GM21717 (cell line): Measurements from ENCODE around the gene TAF1.
"Not testable (repeated sequence)": the region's sequence is repeated elsewhere in the genome, so short reads cannot be mapped to it uniquely, and the experiment has no call there.

Source experiments
- ATAC-seq: cut with Tn5 transposase; IDR thresholded peaks from one replicate; pipeline ENCODE4 v1.9.1; 2021; ENCODE audit warnings: mild to moderate bottlenecking, moderate library complexity; ENCODE audit not compliant: unreplicated experiment

Gene TAF1, protein sequence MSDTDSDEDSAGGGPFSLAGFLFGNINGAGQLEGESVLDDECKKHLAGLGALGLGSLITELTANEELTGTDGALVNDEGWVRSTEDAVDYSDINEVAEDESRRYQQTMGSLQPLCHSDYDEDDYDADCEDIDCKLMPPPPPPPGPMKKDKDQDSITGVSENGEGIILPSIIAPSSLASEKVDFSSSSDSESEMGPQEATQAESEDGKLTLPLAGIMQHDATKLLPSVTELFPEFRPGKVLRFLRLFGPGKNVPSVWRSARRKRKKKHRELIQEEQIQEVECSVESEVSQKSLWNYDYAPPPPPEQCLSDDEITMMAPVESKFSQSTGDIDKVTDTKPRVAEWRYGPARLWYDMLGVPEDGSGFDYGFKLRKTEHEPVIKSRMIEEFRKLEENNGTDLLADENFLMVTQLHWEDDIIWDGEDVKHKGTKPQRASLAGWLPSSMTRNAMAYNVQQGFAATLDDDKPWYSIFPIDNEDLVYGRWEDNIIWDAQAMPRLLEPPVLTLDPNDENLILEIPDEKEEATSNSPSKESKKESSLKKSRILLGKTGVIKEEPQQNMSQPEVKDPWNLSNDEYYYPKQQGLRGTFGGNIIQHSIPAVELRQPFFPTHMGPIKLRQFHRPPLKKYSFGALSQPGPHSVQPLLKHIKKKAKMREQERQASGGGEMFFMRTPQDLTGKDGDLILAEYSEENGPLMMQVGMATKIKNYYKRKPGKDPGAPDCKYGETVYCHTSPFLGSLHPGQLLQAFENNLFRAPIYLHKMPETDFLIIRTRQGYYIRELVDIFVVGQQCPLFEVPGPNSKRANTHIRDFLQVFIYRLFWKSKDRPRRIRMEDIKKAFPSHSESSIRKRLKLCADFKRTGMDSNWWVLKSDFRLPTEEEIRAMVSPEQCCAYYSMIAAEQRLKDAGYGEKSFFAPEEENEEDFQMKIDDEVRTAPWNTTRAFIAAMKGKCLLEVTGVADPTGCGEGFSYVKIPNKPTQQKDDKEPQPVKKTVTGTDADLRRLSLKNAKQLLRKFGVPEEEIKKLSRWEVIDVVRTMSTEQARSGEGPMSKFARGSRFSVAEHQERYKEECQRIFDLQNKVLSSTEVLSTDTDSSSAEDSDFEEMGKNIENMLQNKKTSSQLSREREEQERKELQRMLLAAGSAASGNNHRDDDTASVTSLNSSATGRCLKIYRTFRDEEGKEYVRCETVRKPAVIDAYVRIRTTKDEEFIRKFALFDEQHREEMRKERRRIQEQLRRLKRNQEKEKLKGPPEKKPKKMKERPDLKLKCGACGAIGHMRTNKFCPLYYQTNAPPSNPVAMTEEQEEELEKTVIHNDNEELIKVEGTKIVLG (N-terminal part only)

DNA sequence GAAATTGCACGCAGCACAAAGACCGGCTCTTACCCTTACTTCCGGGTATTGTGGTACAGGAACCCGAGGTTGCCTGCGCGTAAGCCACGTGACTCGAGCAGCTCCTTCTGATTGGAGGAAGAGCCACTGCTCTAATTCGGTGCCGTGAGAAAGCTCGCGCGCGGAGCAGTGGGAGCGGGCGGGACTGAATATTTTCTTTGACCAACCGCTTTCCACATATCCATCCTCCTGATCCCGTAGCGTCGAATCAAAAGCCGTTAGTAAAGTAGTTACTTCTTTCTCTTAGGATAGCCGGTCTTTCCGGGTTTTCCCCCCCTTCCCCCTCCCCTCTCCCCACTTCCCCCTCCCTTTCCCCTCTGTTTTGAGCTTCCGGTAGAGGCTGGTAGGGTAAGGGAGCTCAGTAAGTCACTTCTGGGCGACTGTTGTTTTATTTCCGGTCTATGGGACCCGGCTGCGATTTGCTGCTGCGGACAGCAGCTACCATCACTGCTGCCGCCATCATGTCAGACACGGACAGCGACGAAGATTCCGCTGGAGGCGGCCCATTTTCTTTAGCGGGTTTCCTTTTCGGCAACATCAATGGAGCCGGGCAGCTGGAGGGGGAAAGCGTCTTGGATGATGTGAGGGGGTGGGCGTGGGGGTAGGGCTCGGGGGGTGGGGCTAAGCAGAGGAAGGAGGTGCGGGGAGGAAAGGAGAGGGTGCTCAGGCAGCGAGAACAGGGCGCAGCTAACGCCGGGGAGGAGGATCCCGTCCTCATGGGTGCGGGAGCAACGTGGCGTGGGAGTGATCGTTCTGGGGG is at the start of gene TAF1:
Gene TAF1, plus strand, starts transcription at position 483 of the 799 bp plus-strand sequence. Its CDS starts 18 bp downstream, at position 501.
- peak; percentile 83 for ATAC-seq

DNA sequence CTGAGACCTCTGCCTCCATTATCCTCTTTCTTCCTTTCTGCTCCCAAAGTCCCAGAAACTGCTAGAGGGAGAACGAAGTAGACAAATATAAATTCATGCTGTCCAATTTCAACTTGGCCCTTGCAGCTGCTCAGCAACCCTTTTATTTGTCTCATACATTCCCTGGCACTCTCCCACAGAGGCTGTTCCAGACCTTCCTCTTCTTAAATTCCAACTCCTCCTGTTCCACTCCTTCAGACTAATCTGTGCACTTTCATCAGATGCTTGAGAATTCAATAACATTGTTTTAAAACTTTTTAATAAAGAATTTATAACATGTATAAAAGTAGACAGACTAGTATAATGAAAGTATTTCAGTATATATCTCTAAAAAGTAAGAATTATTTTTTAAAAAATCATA is 49.2 kb upstream of the TAF1 start:
- ATAC-seq = not testable (repeated sequence)

DNA sequence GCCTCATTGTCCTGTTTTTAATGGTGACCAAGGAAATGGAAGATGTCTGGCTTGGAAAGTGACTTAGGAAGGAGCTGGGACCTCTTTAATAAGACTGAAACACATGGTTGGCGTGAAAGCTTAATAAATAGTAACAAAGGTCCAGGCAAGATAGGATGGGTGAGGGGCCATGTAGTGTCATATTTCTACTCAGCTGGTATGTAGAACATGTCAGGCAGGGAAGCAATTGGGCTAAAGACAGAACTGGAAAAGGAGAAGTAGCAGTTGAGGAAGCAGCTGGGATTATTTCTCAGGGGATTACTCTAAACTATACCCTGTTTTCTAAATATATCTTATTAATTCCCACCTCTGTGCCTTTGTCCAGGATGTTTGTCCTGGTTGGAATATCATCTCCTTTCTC is 46.0 kb upstream of the TAF1 start:
- no peak for ATAC-seq

DNA sequence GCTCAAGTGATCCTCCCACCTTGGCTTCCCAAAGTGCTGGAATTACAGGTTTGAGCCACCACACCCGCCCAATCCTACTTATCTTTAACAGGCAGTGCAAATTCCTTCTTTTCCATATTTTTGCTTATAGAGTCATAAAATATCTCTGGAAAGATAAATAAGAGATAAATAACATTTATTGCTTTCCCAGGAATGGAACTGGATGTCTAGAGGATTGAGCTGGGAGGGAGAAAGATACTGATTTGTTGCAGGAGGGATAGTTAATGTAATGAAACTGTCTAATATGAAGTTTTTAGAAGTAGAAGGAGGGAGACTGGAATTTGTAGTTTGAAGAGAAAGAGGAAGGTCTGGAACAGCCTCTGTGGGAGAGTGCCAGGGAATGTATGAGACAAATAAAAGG is 44.4 kb upstream of the TAF1 start:
- ATAC-seq = no peak

DNA sequence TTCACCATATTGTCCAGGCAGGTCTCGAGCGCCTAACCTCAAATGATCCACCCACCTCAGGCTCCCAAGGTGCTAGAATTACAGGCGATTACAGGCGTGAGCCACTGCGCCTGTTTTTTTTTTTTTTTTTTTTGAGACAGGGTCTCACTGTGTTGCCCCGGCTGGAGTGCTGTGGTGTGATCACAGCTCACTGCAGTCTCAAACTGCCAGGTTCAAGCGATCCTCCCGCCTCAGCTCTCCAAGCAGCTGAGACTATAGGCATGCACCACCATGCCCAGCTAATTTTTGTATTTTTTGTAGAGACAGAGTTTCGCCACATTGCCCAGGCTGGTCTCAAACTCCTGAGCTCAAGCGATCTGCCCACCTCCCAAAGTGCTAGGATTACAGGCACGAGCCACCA is 41.7 kb upstream of the TAF1 start:
- not testable (repeated sequence) for ATAC-seq

DNA sequence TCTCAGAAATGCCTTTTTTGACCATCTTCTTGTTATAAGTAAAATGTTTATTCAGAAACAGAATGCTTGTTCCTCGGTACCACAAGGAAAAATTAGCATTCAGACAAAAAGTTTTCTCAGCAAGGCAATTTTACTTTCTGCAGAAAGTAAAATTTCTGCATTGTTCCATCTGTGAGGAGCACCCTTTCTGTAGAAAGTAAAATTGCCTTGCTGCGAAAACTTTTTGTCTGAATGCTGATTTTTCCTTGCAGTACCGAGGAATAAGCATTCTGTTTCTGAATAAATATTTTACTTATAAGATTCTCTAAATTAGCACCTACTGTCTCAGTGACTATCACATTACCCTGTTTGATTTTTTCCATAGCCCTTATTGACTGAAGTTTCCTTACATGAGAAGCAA is 39.8 kb upstream of the TAF1 start:
- no peak for ATAC-seq

DNA sequence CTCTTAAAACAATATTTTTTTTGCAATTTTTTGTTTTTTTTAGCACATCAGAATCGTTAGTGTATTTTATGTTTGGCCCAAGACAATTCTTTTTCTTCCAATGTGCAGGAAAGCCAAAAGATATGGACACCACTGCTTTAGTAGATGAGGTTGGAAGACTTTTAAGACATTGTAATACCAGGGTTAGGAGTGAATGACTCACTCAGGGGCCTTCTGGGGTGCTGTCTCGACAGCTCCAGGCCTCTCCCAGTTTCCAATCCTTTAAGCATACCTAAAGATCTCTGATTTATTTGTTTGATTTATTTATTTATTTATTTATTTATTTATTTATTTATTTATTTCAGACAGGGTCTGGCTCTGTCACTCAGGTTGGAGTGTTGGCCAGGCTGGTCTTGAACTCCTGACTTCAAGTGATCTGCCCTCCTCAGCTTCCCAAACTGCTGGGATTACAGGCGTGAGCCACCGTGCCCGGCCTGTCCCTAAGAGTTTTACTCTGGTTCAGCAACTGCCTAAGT is 16.9 kb upstream of the TAF1 start:
- not testable (repeated sequence) for ATAC-seq

DNA sequence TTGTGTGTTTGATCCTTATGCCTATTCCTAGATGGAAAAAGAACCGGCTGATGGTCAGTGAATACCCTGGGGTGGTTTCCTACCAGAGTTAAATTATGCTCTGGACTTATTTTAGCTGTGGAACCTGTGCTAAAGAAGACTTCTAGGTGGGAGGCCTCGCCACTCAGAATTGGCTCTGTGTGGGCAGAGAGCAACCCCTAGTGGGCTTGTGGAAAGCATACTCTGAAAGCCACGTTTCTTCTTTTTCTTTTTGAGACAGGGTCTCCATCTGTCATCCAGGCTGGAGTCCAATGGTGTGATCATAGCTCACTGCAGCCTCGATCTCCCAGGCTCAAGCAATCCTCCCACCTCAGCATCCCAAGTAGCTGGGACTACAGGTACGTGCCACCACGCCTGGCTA is 16.3 kb upstream of the TAF1 start:
- ATAC-seq = not testable (repeated sequence)

DNA sequence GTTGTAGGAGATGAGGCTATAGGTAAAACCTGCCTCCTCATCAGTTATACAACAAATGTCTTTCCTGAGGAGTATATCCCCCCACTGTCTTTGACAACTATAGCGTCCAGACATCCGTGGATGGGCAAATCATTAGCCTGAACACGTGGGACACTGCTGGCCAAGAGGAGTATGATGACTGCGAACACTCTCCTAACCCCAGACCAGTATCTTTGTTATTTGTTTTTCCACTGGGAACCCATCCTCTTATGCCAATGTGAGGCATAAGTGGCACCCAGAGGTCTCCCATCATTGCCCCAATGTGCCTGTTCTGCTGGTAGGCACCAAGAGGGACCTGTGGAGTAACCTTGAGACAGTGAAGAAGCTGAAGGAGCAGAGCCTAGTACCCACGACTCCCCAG is 13.7 kb upstream of the TAF1 start:
- ATAC-seq = not testable (repeated sequence)

DNA sequence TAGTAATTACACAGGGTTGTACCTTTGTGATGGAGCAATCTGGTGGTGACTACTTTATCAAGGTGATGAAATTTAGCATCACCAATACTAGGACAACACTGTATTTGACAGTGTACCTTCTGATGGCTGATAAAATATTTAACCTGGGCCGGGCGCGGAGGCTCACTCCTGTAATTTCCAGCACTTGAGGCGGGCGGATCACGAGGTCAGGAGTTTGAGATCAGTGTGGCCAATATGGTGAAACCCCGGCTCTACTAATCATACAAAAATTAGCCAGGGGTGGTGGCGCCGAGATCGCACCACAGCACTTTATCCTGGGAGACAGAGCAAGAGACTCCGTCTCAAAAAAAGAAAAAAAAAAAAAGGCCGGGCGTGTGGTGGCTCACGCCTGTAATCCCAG is 1.9 kb upstream of the TAF1 start:
- no peak for ATAC-seq

DNA sequence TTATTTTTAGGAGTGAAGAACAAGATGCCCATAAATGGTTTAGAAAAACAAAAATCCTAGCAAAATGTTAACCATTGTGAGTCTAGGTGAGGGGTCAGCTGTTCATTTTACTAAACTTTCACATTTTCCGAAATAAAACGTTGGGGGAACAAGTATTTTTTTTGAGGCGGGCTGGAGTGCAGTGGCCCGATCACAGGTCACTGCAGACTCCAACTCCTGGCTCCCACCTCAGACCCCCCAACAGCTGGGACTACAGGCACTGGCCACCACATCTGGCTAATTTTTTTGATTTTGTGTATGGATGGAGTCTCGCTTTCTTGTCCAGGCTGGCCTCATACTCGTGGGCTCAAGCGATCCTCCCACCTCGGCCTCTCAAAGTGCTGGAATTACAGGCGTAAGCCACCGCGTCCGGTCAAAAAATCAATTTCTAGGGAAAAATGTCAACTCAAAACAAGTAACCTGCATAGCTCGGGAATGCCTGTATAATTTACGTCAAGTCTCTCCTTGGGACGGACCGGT is 742 bp upstream of the TAF1 start:
- ATAC-seq = peak; percentile 4

DNA sequence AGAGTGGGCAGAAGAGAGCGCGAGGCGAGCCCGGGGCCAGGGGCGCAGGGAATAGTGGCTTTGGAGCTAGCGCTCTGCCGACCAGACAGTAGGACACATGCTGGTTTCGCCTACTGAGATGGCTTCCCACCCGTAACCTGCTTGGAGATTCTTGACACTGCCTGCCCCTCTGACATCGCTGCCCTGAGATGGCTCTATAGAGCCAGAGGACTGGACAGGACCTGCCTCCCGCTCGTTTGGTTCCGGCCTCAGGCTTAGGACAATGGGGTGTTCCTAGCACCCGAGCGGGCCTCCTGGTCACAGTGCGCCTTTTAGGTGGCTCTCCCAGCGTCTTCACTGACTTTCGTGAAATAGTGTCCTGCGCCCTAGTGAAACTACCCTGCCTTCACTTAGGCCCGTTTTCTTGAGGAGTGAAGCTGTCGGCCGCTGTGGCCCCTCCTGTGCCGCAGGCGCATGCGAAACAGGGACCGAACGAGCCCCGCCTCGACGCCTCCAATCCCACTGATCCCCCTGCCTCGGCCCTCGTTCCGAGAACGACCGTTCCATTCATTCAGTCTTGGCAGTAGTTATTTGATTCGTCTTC is 608 bp downstream of the TAF1 start:
- peak; percentile 21 for ATAC-seq

DNA sequence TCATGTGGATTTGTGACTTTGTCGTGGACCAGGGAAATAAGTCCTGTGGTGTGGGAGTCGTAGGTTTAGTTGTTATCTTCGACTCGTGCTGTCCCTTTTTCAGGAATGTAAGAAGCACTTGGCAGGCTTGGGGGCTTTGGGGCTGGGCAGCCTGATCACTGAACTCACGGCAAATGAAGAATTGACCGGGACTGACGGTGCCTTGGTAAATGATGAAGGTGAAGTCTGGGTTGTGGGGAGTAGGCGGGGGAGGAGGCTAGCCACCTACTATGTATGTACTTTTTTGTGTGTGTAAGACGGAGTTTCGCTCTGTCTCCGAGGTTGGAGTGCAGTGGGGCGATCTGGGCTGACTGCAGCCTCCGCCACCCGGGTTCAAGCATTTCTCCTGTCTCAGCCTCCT is 1.2 kb downstream of the TAF1 start:
- ATAC-seq = no peak

DNA sequence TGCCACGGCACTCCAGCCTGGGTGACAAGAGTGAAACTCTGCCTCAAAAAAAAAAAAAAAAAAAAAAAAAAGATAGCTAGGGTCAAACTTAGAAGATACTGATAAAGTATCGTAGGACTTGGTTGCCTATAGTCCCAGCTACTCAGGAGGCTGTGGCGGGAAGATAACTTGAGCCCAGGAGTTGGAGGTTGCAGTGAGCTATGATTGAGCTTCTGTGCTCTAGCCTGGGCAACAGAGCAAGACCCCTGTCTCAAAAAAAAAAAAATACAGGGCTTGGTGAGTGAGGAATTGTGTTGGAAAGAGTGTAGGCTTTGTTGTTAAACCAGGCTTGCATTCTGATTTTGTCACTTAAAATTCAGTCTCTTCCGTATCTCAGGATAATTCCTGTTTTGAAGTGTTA is 6.2 kb downstream of the TAF1 start:
- no peak for ATAC-seq

DNA sequence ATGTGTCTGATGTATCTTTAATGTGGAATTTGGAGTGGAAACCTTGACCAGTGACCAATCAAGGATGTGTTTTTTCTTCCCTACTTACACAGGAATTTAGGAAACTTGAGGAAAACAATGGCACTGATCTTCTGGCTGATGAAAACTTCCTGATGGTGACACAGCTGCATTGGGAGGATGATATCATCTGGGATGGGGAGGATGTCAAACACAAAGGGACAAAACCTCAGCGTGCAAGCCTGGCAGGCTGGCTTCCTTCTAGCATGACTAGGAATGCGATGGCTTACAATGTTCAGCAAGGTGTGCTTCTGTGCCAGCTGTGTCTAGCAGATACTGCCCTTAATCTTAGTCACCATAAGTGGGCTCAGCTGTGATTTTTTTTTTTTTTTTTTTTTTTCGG is 12.6 kb downstream of the TAF1 start:
- no peak for ATAC-seq

DNA sequence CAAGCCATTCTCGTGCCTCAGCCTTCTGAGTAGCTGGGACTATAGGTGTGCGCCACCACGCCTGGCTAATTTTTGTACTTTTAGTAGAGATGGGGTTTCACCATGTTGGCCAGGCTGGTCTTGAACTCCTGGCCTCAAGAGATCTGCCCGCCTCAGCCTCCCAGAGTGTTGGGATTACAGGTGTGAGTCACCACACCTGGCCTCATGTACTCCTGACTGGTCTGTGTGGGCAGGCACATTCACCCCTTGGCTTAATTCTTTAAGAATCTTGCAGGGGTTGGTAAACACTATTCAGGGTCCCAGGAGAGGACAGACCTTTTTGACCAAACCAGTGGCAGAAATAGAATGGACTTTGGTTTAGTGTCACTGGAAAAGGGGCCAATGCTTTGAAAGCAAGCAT is 25.6 kb downstream of the TAF1 start:
- ATAC-seq = not testable (repeated sequence)

DNA sequence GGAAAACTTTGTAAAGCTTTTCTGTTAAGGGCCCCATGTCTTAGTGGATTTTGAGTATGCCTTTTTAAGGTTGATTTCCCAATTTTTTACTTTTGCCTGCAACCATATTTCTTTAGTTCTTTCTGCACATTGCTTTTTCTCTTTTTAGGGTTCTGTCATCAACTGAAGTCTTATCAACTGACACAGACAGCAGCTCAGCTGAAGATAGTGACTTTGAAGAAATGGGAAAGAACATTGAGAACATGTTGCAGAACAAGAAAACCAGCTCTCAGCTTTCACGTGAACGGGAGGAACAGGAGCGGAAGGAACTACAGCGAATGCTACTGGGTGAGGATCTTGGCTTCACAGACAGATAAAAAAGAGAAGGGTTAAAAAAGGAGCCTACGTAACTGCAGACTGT is 27.8 kb downstream of the TAF1 start:
- no peak for ATAC-seq

DNA sequence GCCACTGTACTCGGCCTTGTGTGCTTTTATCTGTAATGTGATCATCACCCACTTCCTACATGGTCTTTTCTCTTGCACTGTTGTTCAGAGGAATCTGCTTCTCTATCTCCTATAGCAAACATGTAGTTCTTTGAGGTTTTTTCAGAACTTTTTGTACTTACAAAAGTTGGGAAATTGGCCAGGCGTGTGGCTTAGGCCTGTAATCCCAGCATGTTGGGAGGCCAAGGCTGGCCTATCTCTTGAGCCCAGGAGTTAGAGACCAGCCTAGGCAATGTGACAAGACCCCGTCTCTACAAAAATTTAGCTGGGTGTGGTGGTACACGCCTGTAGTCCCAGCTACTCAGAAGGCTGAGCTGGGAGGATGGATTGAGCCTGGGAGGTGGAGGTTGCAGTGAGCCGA is 30.4 kb downstream of the TAF1 start:
- no peak for ATAC-seq

DNA sequence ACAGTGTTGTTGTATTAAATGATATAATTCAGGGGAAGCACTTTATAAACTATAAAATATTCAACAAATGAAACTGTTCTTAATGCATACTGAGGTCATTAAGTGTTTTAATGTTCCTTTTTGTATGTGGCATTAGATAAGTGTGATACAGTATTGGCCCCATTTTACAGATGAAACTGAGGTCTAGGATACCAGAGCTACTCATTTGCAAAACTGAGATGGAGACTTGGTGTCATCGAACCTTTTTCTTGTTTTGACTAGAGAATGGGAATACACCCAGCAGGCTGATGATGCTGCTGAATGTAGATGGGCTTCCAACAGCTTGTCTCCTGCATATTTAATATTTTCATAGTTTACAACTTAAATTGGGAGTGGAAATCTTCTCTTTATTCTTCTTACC is 34.6 kb downstream of the TAF1 start:
- no peak for ATAC-seq
